ENCODE results near the gene HERC2.

The HERC2 gene

DNA sequence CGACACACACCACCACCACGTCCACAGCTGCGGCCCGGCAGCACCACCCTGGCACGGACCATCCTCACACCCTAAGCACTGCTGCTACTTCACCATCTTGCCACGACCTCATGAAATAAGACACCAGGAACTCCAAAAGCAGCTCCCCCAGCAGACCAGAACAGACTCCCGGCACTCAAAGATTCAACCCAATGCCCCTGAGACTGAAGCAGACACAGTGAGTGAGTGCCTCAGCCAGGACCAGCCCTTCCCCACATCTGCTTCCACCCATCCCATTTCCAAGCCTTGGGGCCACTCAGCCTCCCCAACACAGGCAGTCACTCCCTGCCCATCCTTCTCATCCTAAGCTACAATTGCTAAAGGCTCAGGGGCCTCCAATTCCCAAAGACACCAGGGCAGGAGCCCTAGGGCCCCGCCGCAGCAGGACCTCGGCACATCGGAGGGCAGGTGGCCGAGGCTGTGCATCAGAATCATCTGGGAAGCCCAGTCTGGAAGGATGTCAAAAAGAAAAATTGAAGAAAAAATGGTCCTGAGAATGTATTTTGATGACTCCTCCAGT lies 204.5 kb downstream of the HERC2 start:
- TF ChIP-seq CTCF (IDR thresholded peaks at IDR 0.05; ENCODE audit: low read depth, low read length) = no peak
- DNase-seq (ENCODE audit: low read depth, low spot score) = no peak
- in situ Hi-C loops (cut with HindIII; ENCODE audit: low sequenced_read_pairs) = no loop called here
- H3K4me3 ChIP-seq (ENCODE audit: low read depth, low read length) = no peak overlapping the region

DNA sequence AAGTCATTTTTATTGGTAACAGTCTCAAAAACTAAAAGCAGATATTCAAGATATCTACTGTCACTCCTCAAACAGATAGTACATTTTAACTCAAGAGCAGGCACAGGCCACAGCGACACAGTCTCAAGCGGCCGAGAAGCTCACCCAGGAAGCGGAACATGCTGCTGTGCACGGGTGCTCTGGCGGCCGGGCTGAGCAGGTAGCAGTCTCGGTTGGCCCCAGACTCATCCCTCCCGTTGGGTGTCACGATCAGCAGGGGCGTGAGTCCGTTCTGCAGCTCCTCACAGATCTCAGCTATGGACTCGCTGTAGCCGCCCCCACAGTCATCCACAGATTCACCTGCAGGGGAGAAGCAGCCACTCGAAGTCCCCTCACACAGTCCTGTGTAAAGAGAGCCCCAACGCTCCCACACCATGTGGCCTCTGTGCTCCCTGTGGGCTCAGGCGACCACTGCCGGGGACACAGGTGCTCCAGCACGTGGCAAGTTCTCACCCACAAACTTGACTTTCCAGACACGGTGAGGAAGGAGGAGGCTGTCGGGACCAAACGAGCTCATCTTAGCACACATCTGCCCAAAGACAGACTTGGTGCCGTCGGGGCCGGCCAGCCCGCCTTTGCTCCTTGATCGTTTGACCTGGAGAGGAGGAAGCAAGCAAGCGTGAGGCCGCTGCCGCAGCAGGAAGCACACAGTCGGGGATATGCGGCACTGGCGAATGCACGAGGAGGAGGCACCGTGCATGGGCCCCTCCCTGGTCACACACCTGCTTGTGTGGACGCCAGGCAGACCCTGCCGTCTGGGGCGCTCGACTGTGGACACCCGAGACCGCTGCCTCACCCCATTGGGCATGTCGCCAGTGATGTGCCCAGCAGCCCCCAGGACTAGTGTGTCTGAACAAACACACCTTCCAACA lies 205.2 kb downstream of the HERC2 start:
- DNase-seq (ENCODE audit: low read depth, low spot score) = no peak
- no peak overlapping the region for H3K4me3 ChIP-seq (ENCODE audit: low read depth, low read length)
- in situ Hi-C loops (cut with HindIII; ENCODE audit: low sequenced_read_pairs) = no loop called here
- no peak for TF ChIP-seq CTCF (IDR thresholded peaks at IDR 0.05; ENCODE audit: low read depth, low read length)

DNA sequence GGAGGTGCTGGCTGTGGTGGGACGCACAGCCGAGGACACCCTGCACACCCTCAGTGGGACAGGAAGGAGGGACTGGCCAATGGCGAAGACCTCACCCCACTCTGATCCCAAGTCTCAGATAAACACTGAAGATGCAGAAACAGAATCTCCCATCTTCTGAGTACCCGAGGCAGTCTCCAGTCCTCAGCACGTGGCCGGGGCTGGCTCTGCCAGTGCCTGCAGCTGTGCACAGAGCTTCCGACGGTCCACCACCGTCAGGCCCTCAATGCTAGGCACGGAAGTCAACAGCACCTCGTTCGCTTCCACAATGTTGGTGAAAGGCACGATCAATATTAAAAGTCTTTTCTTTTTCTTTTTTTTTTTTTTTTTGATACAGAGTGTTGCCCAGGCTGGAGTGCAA lies 206.1 kb downstream of the HERC2 start:
- TF ChIP-seq CTCF (IDR thresholded peaks at IDR 0.05; ENCODE audit: low read depth, low read length) = no peak
- H3K4me3 ChIP-seq (ENCODE audit: low read depth, low read length) = no peak overlapping the region
- in situ Hi-C loops (cut with HindIII; ENCODE audit: low sequenced_read_pairs) = no loop called here
- no peak for DNase-seq (ENCODE audit: low read depth, low spot score)

- TF ChIP-seq CTCF (IDR thresholded peaks at IDR 0.05; ENCODE audit: low read depth, low read length) = no peak
- H3K4me3 ChIP-seq (ENCODE audit: low read depth, low read length) = no peak overlapping the region
- DNase-seq (ENCODE audit: low read depth, low spot score) = peak; percentile 67
- in situ Hi-C loops (cut with HindIII; ENCODE audit: low sequenced_read_pairs) = no loop called here
These were observed 207.0 kb downstream of the HERC2 start for GRCh38 chr15:28114721-28115622.

DNA sequence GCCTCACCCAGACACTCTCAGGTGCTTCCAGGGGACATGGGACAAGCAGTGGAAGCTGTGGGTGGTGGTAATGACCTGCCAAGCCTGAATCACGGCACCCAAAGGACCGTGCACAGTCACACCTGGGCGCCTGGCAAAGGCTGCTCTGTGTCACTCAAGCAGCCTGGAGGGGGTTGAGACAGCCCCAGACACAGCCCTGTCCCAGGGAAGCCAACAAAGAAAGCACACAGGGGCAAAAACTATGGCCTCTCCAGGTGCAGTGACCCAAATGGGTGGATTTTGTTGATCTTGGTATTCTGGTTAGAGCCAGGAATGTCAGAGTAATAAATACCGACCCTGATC lies 207.9 kb downstream of the HERC2 start:
- in situ Hi-C loops (cut with HindIII; ENCODE audit: low sequenced_read_pairs) = no loop called here
- no peak for TF ChIP-seq CTCF (IDR thresholded peaks at IDR 0.05; ENCODE audit: low read depth, low read length)
- no peak overlapping the region for H3K4me3 ChIP-seq (ENCODE audit: low read depth, low read length)
- no peak for DNase-seq (ENCODE audit: low read depth, low spot score)

GRCh38 chr15:28113394-28114113 lies 208.4 kb downstream of the HERC2 start:
- no peak overlapping the region for H3K4me3 ChIP-seq (ENCODE audit: low read depth, low read length)
- in situ Hi-C loops (cut with HindIII; ENCODE audit: low sequenced_read_pairs) = no loop called here
- no peak for TF ChIP-seq CTCF (IDR thresholded peaks at IDR 0.05; ENCODE audit: low read depth, low read length)
- no peak for DNase-seq (ENCODE audit: low read depth, low spot score)

Measured in astrocyte of the spinal cord (primary cell).